Central memory CD8-positive, alpha-beta T cell (primary cell): Measurements from ENCODE around the gene DPYSL4.

Experiments used
- ATAC-seq: fragments of 150-1000 bp; cut with Tn5 transposase; replicated peaks from 2 replicates; pipeline ENCODE4 v1.10.0; 2022; ENCODE audit warnings: mild to moderate bottlenecking, moderate FRiP score, moderate number of reproducible peaks; ENCODE audit not compliant: poor library complexity, severe bottlenecking; ENCODE audit errors: extremely low read depth
- DNase-seq, 2 donors: peaks; one replicate each; pipeline ENCODE4 v3.0.0; 2021; ENCODE audit warnings: low spot score in 2 of 2
- H3K27ac Mint-ChIP-seq: one replicate; pipeline ENCODE4 v1.8.0; 2022; ENCODE audit warnings: low read depth, mild to moderate bottlenecking, moderate library complexity, mixed read lengths
- H3K27me3 Mint-ChIP-seq: one replicate; pipeline ENCODE4 v1.8.0; 2022; ENCODE audit warnings: mixed read lengths
- H3K36me3 Mint-ChIP-seq: one replicate; pipeline ENCODE4 v1.8.0; 2022; ENCODE audit warnings: mild to moderate bottlenecking, moderate library complexity, mixed read lengths; ENCODE audit not compliant: insufficient read depth
- H3K4me1 Mint-ChIP-seq: one replicate; pipeline ENCODE4 v1.8.0; 2022; ENCODE audit warnings: mixed read lengths
- H3K4me3 Mint-ChIP-seq: one replicate; pipeline ENCODE4 v1.8.0; 2022; ENCODE audit warnings: mild to moderate bottlenecking, moderate library complexity, mixed read lengths
- H3K9me3 Mint-ChIP-seq: one replicate; pipeline ENCODE4 v1.8.0; 2022; ENCODE audit warnings: mixed read lengths

Gene DPYSL4

DNA sequence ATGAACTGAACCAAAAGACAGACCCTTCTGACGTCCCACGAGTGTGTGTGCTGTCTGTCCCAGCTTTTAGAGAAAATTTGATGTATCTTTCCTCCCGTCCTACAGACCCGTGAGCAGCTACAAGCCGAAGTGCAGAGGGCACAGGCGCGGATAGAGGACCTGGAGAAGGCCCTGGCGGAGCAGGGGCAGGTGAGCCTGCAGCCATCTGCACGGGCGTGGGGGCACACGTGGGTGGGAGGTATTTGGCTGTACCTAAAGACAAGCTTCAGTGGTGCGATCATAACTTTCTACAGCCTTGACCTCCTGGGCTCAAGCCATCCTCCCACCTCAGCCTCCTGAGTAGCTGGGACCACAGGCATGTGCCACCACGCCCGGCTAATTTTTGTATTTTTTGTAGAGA lies 41.7 kb upstream of the DPYSL4 start:
- Mint-ChIP-seq H3K9me3 (no peaks in the 10 kb centered on the region), H3K4me3 (no peak overlapping the region), H3K27ac (no peak overlapping the region), H3K4me1 (no peaks in the 10 kb centered on the region), H3K36me3 (peaks cover 2% of the 10 kb centered on the region), H3K27me3 (no peaks in the 10 kb centered on the region)
- DNase-seq, result no peak
- no peak for ATAC-seq

DNA sequence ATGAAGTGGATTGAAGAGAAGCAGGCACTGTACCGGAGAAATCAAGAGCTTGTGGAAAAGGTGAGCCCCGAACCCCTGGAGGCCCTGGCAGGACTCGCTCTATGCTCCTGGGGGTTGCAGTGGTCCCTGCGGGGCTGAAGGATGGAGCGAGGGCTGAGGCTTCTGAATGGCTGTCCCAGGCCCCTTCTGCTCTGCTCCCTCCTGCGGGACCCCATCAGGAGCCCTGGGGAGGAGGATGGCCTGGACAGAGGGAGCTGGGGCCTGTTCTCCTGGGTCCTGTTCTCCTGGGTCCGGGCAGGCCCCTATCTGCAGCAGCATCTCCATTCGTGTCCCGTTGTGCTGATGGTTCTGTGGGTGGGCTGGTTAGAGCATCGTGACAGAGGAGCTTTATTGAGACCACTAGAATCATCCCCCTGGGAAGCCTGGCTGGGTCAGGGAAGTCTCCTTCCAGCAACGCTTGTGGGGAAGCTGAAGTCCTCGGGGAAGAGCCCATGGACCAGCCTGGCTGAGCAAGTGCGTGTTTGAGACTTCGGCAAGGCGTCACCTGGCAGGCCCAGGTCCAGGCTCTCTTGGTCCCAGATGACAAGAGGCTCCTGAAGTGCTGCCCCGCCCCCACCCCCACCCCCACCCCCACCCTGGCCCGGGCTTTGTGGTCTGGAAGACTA lies 41.1 kb upstream of the DPYSL4 start:
- Mint-ChIP-seq H3K9me3 (no peaks in the 10 kb centered on the region), H3K27ac (no peak overlapping the region), H3K27me3 (no peaks in the 10 kb centered on the region), H3K4me3 (no peak overlapping the region), H3K36me3 (peaks cover 4% of the 10 kb centered on the region), H3K4me1 (no peaks in the 10 kb centered on the region)
- ATAC-seq (no peak), DNase-seq (no peak)

DNA sequence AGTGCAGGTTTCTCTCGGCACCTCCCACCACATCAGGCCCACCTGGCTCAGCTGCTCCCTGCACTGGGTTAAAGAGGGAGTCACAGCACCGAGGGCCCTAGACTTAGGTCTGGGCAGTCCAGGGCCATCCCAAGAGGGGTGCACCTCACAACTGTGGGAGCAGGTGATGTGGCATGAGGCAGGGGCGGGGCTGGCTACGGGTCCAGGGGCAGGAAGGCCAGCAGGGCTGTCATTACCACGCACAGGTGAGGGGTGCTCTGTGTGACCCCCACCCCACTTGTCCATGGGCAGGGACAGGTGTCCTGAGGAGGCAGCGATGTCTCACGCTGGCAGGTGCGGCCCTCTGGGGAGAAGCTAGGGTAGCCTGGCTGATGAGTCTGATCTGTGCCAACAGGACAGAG lies 40.5 kb upstream of the DPYSL4 start:
- Mint-ChIP-seq H3K36me3 (peaks cover 4% of the 10 kb centered on the region), H3K4me3 (no peak overlapping the region), H3K9me3 (no peaks in the 10 kb centered on the region), H3K27ac (no peak overlapping the region), H3K4me1 (no peaks in the 10 kb centered on the region), H3K27me3 (no peaks in the 10 kb centered on the region)
- DNase-seq (no peak), ATAC-seq (no peak)

DNA sequence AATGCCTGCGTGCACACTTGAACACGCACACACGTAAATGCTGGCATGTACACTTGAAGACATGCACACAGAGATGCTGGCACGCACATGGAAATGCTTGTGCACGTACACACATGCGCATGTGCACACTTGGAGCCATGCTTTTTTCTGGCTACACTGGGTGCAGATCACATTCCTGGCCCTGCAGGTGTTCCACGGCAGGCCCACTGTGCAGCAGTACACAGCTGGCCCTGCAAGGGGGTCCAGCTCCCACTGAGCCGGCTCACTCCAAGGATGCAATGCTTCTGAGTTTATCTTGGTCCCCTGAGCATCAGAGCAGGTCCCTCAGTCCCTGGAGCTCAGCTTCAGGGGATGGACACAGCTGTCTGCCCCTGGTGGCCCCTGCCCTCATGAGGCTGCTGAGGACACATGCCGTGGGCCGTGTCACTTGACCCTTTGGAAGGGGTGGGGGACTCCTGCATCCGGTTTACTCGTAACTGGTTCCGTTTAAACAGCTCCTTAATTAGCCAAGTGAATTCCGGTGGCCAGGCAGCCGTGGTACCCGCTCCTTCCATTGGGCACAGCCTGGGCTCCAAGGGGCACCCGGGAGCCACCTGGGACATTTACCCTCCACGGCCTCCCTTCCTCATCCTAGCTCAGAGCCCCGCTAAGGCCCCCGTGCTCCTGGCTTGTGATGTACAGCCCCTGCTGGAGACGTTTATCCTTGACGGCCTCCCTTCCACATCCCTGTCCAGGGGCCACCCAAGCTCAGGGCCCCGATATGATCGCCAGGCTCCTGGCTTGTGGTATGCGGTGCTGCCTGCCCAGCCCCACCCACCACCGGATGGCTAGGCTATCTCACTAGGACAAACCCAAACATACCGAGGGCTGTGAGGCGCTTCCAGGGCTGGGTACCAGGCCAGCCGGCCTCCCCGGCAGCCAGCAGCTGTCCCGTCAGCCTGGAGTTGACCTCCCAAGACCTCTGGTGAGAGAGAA lies 39.5 kb upstream of the DPYSL4 start:
- Mint-ChIP-seq H3K4me3 (no peak overlapping the region), H3K9me3 (no peaks in the 10 kb centered on the region), H3K4me1 (no peaks in the 10 kb centered on the region), H3K27me3 (no peaks in the 10 kb centered on the region), H3K36me3 (peaks cover 4% of the 10 kb centered on the region), H3K27ac (no peak overlapping the region)
- DNase-seq (no peak), ATAC-seq (no peak)

DNA sequence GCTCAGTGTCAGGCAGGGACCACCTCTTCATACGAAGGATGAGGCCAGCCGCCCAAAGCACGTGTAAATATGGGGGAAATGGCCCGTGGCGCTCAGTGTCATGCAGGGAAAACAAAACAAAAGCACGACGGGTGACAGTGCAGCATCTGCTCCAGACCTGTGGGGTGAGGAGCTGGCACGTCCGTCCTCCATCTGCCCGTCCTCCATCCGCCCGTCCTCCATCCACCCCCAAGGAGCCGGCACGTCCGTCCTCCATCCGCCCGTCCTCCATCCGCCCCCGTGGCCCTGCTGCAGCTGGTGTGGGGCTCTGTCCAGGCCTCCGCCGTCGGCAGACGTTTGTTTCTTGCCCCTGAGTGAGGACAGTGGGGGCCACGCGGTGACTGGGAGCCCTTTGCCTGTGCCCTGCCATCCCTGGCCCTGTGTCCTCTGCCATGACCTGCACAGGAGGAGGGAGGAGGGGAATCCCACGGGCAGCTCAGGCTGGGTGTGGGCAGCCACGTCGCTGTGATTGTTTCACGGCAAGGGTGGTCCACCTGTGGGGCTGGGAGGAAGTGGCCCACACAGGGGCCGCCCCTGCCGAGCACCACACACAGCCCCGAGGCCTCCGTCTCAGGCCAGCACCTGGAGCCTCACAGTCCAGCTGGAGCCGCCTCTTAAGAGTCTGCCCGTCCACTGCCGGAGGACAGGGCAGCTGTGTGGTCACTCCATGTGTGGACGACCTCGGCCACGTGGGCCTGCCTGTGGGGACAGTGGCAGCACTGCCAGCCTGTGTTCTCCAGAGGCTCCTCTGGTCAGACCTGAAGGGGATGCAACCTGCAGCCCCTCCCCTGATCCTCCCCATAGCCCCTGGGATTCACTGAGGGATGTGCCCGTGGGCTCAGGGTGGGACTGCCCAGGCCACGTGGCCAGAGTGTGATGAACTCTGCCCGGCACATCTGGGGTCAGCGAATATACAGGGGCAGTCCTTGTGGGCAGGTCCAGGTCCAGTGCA lies 38.2 kb upstream of the DPYSL4 start:
- peaks cover 4% of the 10 kb centered on the region for H3K36me3 Mint-ChIP-seq
- no peak overlapping the region for H3K27ac Mint-ChIP-seq
- no peak overlapping the region for H3K4me3 Mint-ChIP-seq
- no peaks in the 10 kb centered on the region for H3K4me1 Mint-ChIP-seq
- no peaks in the 10 kb centered on the region for H3K9me3 Mint-ChIP-seq
- DNase-seq (no peak), ATAC-seq (no peak)
- no peaks in the 10 kb centered on the region for H3K27me3 Mint-ChIP-seq

DNA sequence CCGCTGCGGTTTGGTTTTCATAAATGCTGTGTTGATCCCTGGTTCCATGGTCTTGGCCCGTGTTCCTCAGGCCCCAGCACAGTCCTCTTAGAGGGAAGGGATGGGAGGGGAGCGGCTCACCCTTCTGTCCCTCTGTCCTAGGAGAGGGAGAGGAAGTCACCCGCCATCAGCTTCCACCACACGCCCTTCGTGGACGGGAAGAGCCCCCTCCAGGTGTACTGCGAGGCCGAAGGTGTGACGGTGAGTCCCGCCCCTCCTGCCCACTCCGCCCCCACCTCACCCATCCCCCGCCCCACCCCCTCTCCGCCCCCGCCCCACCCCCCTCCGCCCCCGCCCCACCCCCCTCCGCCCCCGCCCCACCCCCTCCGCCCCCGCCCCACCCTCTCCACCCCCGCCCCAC lies 37.5 kb upstream of the DPYSL4 start:
- Mint-ChIP-seq H3K36me3 (peaks cover 4% of the 10 kb centered on the region), H3K27me3 (no peaks in the 10 kb centered on the region), H3K4me3 (no peak overlapping the region), H3K27ac (no peak overlapping the region), H3K4me1 (no peaks in the 10 kb centered on the region), H3K9me3 (no peaks in the 10 kb centered on the region)
- DNase-seq (no peak), ATAC-seq (no peak)

DNA sequence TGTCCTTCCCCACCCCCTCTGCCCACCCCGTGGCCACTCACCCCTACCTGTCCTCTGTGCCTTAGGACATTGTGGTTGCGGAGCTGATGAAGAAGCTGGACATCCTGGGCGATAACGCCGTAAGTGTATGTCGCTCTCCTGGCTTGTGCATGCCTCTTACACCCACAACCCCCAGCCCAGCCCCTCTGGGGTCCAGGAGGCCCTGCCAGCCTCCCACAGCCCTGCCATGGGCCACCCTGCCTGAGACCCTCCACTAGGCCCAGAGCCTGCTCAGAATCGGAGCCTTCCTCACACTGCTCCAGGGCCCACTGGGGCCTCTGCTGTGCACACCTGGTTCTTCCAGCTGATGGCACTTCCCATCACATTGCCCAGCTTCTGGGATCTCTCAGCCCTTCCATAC lies 36.8 kb upstream of the DPYSL4 start:
- DNase-seq (no peak), ATAC-seq (no peak)
- H3K27me3 Mint-ChIP-seq, result no peaks in the 10 kb centered on the region
- H3K4me1 Mint-ChIP-seq, result no peaks in the 10 kb centered on the region
- H3K4me3 Mint-ChIP-seq, result no peak overlapping the region
- no peak overlapping the region for H3K27ac Mint-ChIP-seq
- H3K9me3 Mint-ChIP-seq, result no peaks in the 10 kb centered on the region
- peaks cover 4% of the 10 kb centered on the region for H3K36me3 Mint-ChIP-seq

DNA sequence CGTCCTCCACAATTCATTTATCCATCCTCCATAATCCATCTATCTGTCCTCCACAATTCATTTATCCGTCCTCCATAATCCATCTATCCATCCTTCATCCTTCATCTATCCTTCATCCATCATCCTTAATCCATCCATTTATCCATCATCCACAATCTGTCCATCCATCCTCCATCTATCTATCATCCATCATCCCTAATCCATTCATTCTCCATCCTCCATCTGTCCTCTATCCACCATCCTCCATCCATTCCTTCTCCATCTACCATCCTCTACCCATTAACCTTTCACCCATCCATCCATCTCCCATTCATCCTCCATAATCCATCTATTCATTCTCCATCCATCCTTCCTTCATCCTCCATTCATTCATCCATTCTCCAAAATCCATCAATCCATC lies 36.0 kb upstream of the DPYSL4 start:
- no peaks in the 10 kb centered on the region for H3K4me1 Mint-ChIP-seq
- no peaks in the 10 kb centered on the region for H3K9me3 Mint-ChIP-seq
- H3K27ac Mint-ChIP-seq, result no peak overlapping the region
- no peak for ATAC-seq
- H3K36me3 Mint-ChIP-seq, result peaks cover 4% of the 10 kb centered on the region
- no peak overlapping the region for H3K4me3 Mint-ChIP-seq
- no peak for DNase-seq
- no peaks in the 10 kb centered on the region for H3K27me3 Mint-ChIP-seq

DNA sequence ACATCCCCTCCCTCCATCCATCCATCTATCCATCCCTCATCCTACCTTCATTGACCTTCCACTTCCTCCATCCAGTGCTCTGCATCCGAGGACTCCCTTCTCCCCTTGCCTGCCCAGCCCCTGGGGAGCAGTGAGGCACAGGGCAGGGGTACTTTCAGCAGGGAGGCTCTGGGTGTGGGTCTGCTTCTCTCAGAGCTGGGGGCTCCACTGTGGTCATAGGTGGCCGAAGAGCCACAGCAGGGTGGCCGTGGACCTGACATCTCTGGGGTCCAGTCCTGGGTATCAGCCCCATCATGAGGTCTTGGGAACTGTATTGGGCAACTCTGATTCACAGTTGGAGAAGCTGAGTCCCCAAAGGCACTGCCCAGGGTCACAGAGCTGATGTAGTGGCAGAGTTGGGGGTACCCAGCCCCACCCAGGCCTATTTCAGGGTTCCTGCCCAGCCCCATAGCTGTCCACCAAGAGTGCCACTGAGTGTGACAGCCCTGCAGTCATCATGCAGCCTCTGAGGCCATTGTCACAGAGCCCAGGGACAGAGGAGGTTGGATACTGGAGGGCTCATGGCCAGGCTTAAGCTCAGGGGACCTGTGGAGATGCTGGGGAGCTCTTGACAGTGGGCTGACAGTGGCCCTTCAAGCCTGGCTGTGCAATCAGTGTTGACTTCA lies 35.3 kb upstream of the DPYSL4 start:
- DNase-seq (no peak), ATAC-seq (no peak)
- no peaks in the 10 kb centered on the region for H3K4me1 Mint-ChIP-seq
- H3K4me3 Mint-ChIP-seq, result no peak overlapping the region
- peaks cover 4% of the 10 kb centered on the region for H3K36me3 Mint-ChIP-seq
- H3K9me3 Mint-ChIP-seq, result no peaks in the 10 kb centered on the region
- no peaks in the 10 kb centered on the region for H3K27me3 Mint-ChIP-seq
- no peak overlapping the region for H3K27ac Mint-ChIP-seq

DNA sequence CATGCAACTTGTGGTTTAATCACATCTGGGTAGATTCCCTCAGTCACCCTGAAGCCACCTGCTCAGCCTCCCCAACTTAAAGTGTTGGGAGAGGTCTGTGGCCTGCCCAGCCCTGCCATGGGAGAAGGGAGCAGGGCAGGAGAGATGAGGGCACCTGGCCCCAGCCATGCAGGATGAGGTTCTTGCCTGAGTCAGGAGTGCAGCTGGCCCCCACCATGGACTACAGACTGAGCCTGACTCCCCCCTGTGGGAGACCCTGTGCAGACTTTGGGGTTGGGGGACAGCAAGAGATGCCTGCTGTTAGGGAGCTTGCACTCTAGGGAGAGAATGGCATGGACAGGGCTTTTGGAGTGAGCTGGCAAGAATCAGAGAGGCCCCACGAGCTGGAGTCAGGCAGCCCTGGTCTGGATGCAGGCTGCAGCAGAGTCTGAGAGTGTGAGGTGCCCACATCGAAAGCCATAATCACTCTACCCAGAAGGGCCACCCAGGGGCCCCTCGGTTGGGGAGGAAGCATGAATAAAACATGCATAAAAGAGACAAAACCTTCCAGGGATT lies 34.7 kb upstream of the DPYSL4 start:
- H3K27ac Mint-ChIP-seq, result no peak overlapping the region
- H3K4me3 Mint-ChIP-seq, result no peak overlapping the region
- H3K4me1 Mint-ChIP-seq, result no peaks in the 10 kb centered on the region
- no peaks in the 10 kb centered on the region for H3K9me3 Mint-ChIP-seq
- no peaks in the 10 kb centered on the region for H3K27me3 Mint-ChIP-seq
- ATAC-seq (no peak), DNase-seq (no peak)
- H3K36me3 Mint-ChIP-seq, result peaks cover 4% of the 10 kb centered on the region

DNA sequence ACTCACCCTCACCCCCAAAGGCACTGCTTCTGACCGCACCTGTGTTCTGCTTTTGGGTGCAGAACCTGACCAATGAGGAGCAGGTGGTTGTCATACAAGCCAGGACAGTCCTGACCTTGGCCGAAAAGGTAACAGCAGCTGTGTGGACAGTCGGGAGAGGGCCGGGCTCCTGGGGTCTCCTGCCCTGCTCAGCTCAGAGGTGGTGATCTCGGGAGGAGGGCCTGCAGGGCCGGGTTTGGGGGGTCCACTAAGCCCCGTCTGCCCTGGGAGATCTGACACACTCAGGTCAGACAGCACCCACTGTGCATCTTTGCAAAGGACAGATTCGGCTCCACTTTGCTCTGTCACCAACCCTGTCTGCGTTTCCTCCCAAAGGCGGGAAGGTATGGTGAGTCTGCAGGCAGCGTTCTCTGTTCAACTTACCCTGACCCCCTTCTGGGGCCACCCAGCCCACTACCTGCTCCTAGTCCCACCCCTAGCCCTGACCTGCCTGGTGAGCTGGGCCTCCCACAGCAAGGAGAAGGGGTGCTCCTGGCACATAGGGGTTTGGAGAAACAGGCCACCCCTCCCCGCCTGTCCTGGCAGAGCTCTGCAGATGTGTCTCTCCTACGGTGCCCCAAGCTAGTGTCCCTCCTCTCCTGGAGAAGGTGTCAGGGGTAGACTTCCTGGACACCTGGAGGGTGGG lies 33.7 kb upstream of the DPYSL4 start:
- ATAC-seq (no peak), DNase-seq (no peak)
- Mint-ChIP-seq H3K36me3 (peaks cover 4% of the 10 kb centered on the region), H3K9me3 (no peaks in the 10 kb centered on the region), H3K27me3 (no peaks in the 10 kb centered on the region), H3K4me3 (no peak overlapping the region), H3K27ac (no peak overlapping the region), H3K4me1 (no peaks in the 10 kb centered on the region)
